AG08396 (cell line): Measurements from ENCODE around the gene VAV3.

Source experiments
- DNase-seq: peaks from one replicate; pipeline ENCODE4 v3.0.0; 2012; ENCODE audit warnings: low spot score, mixed read lengths

VAV3 gene

DNA sequence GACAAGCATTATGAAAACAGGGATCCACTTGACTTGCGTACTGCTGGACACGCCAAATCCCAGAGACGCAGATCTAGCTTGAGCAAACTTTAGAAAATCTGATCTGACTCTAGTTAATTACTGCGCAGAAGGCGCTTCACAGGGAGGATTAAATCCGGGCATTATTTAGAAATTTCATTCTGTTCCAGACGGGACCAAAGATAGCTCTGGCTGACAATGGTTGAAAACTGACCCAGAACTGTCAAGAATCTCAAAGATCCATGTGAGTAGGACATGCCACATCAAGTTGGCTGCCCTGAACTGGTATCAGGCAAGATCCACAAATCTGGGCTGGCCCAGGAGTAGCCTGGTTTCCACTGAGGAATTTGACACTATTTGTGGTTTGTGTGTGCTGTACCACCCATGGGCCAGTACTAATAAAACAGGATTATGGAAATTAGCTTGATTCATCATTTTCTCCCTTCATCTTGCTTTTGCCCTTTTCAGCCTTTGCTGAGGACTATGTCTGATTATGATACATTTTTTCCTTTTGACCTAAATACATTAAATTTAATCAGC is 171.0 kb downstream of the VAV3 start:
- no peak for DNase-seq

DNA sequence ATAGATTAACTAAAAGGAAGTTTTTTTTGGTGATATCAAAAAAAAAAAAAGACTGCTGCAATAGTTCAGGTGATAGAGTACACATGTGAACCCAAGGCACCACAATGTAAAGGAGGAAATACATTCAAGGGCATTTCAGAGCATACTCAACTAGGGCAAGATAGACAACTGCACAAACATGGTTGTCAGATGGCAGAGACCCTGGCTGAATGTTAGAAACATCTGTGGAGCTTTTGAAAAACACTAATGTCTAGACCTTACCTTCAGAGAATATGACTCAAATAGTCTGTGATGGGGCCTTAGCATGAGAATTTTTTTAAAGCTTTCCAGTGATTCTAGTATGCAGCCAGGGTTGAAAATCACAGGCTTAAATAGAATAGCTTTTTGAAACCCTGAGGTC is 173.6 kb downstream of the VAV3 start:
- no peak for DNase-seq

DNA sequence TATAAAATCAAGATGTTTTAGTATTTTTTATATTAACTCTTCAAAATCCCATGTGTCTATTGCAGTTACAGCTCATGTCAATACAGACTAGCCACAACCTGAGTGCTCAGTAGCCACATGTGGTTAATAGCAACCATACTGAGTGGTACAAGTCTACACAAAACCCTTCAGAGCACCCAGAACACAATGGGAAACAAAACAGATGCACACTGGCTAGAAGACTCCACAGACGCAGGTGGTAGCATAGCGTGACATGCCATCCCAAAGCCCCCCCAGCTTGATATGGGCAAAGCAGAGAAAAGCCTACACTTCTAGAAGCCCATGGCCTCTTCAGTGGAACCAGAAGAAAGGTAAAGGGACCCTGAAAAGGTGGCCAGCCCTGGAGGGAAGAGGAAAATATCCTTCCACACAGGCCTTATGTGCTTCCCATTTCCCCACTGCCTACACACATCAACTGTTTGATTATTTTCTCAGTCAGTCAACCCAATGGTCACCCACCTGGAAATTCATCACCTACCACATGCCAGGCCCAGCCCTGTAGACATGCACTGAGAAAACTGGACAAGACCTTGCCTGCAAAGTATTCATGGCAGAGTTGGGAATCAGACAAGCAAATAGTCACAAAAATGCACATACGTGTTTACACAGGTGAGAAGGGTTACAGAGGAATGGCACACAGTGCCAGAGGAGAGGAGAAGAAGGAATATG is 175.0 kb downstream of the VAV3 start:
- DNase-seq: no peak

DNA sequence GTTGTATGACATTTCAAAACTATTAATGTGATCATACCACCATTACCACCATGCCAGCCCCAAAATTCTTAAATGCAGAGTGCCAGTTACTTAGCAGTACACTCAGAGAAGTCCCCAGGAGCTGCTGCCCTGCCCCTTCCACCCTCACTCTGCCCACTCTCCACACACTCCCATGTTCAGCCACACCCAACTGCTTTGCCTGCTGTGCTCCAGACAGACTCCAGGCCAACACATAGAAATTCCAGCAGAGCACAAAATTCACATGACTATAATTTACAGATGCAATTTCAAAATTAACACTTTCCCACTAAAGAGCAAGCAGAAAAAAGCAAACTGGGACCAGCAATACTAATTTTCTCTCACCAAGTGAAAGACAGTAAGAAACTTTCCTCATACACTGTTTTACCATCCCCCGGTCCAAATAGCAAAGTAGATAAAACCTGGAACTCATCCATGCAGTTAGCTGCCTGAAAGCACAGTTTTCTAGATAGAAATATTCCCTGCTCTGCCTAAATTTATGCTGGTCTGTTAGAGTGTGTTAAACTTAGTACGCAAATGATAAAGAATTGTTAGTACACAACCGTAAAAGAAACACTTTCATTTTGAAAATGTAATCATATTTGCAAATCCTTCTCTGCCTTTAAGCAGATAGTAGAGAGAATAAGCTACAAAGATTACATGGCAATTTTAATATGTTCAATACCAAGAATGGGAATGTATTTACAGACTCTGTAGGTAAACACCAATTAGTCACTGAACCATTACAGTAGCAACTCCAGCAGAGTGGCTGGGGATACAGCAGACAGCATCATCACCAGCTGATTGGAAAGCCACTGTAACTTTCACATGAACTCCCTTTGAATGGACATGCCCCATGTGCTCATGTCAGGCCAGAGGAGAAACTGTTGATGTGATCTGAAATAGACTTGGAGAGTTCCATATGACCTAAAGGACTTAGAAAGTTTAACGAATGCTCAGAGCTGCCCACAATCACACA is 176.5 kb downstream of the VAV3 start:
- no peak for DNase-seq

DNA sequence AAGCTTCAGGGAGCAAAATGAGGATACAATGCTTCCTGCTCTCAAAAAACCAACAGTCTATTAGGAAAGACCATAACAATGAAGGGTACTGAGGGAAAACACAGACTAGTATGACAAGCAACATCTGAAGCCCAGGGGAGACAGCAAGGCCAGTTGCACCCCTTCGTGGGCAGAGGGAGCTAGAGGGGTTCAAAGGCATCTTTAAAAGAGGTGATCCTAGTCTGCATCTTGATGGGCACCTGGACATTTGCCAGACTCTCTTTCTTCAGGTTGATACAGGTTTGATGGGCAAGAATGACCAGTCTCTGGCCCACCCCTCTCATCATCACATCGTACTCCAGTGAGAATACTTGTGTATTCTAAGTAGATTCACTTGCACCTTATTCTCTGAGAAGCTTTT is 177.7 kb downstream of the VAV3 start:
- no peak for DNase-seq

DNA sequence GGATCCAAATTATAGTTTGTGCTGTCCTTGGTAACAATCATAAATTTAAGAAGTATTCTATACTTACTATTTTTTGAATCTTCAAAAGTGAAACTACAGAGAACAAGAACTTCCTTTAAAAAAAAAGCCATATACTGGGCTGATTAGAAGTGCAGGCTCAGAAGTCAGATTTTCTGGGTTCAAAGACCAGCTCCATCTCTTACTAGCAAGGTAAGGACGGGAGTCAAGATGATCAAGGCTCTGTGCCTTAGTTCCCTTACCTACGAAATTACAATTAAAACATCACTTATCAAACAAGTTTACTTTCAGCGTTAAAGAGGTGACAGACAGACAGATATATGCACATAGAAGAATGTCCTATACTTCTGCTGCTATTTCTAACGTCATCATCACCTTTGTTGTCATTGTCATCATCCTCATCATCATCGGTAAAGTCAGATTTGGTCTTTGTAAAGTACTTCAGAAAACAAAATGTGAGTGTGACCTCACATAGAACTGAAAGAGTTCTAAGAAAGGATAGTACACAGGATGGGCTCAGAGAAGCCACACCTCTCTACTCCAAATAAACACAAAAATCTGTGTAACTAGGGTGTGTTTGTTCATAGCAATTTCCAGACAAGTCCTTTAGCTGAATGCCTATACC is 178.7 kb downstream of the VAV3 start:
- no peak for DNase-seq

DNA sequence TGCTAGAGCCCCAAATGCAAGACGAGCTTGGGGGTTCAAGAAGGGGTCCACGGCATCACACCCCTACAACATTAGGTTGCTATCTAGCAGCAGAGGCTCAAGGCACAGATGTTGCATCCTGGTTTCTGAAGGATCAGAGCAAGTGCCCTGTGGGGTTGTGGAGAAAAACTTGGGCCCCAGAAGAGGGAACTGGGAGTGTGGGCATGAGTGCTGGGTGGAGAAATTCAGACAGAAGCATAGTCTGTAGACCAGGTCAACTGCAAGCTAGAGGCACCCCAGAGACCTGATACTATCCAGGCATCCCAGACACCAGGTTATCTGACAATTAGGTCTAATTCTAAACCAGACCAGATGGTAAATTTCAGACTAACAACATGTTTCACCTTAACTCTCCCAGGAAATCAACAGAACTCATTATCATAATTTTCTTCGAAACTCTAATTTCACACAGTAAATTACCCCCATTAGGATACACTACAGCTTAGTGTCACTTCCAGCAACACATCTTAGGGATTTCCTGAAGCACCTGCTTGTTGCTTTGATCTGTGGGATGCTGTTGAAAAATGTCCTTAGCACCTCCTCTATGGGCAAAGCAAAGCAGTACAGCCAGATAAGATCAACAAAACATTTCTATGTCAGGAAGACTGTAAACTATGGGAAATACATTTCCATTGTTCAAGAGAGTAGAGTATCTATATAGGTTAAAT is 179.3 kb downstream of the VAV3 start:
- no peak for DNase-seq

DNA sequence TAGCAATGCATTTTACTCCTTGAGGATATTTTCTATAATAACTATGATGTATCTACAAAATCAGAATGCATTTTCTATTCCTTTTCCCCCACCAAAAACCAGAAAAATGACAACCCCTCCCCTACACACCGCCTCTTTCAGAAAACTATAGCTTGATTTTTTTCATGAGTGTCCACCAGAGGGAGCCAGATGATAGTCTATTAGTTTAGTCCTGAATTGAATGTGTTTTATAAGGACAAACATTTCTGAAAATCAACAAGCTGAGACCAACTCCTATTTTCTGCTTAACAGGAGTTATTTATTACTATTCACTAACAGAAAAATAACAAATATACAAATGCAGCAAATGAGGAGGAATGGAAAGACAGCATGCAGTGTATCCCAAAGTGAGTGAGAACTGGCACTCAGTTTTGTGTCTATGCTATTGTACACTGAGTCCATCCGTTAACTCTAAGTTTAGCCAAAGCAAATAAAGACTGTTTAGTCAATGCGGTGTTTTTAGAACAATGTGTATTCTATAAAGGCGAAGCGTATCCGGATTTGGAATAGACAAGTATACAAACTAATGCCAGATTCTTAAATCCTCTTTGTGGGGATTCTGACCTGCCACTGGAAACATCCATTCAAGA is 182.6 kb downstream of the VAV3 start:
- peak; percentile 20 for DNase-seq

DNA sequence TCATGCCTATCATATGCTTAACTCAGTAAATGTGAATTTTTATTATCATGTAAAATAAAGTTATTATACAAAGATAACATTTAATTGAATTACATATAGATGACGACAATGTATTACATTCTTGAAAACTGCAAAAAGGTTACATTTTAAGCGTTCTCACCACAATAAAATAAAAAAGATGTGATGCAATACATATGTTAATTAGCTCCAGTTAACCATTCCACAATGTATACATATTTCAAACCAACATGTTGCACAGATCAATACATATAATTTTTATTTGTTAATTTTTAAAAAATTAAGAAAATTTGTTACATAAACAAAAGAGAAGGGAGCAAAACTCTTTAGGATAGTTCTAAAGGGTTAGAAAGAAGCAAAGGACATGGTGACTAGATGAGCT is 183.7 kb downstream of the VAV3 start:
- DNase-seq: no peak

DNA sequence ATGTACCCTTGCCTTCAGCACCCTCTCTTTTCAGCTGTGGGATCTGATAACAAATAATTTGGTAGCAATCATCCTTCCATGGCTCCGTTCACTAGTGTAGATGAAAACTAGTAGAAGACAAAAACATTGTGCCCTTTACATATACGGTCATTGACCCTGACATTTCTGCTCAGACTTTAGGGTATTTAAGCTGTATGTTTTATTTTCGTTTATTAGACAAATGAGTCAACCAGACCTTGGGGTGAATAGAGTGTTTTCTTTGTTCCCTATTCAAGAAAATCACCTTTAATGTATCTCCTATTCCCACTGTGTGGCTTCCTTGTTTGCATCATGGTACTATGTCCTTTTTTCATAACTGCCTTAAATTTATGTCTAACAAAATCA is 187.3 kb downstream of the VAV3 start:
- DNase-seq: no peak

DNA sequence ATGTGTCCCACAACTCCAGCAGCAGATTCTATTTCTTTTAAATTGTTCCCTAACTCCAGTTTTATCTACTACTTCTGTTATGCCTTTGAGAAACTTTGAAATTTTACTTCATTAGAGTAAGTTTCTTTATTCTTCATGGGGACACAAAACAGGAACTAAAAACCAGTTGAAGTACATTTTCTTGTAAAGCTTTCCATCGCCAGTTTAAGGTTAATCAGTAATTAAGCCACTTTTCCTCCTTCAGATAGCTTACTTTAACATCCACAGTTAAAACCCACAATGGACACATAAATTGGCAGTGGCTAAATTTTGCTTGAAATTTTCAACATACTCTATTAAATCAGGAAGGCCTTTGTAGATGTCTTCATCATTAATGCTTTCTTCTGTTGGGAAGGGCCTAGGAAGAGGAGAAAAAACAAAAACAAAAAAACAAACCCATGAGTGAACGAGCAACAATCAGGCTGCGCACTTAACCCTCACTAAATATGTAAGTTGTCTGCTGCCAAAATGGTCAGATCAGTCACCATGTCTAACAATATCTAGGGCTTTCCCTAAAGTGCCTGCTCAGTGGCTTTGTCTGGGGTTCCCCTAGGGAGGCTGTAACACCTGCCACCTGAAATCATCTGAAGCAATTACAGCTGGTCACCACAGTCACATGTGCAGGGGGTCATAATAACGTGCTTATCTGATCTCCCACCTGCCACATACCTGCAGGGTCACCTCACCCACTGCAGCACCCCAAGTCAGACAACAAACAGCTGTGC is 187.9 kb downstream of the VAV3 start:
- no peak for DNase-seq

DNA sequence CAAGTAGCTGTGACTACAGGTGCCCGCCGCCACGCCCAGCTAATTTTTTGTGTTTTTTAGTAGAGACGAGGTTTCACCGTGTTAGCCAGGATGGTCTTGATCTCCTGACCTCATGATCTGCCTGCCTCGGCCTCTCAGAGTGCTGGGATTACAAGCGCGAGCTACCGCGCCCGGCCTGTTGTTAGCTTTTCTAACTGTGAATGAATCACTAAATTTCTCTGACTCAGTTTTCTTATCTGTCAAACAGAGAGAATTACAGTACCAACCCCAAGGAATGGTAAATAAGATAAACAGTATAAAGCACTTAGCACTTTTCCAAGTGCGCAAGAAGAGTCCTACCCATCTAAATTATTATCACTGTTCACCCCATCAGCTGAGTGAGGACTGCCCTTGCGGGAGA is 193.6 kb downstream of the VAV3 start:
- DNase-seq: no peak

DNA sequence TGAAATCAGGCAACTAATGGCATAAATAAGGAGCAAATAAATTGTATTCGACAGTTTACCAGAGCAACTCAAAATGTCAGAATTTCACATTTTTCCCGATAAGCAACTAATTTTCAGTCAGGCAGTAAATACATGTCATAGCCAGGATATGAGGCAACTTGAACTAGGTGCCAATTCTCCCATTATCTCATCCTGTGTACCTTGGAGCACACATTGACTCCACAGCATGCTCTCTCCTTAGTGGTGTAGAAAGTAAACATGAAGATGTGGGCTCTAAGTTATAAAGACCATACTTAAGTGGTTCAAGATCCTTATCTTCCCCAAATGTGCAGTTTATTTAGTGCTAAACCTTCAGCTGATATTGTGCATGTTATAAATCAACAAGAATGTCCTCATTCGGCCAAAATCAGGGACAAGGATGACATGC is 197.8 kb downstream of the VAV3 start:
- DNase-seq: no peak

DNA sequence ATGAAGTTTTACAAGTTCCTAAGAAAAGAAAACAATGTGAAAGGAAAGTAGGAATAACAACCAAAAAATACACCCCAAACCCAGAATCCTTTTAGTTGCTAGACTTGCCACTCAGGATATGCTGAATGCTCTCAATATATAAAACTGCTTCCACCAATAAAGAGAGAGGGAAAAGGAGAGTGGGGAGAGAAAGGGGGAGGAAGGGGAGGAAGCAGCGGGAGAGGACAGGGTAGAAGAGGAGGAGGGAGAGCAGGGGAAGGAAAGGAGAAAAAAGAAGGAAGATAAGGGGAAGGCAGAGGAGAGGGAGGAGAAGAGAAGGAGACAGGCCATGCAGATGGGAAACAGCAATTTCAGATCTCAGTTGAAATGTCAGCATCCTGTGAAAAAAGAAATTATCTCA is 198.4 kb downstream of the VAV3 start:
- no peak for DNase-seq

DNA sequence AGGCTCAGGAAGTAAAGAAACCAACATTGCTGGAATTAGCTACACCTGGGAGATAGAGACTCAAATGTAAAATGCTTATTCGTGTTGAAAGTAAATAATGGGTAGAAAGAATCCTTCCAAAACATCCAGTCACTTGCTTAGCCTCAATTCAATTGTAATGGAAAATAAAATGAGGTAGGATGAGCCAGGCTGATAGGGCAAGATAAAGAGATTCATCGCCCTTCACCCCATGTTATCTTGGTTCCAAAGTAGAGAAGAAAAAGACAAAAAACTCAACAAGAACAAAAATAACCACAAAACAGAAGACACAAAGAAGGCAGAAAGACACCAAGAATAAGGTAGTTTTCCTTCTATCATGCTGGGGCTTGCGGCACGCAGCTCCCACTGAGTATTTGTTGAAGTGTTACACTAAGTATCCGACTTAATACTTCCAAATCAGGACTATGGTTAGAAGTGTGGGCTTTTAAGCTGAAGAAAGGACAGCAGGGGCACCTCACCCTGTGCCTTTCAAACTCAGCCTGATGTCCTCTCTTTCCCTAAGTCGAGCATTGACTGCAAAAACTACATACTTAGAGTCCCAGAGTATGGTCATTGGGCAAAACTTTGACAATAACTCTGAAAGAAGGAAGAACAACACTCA is 202.1 kb downstream of the VAV3 start:
- DNase-seq: no peak

DNA sequence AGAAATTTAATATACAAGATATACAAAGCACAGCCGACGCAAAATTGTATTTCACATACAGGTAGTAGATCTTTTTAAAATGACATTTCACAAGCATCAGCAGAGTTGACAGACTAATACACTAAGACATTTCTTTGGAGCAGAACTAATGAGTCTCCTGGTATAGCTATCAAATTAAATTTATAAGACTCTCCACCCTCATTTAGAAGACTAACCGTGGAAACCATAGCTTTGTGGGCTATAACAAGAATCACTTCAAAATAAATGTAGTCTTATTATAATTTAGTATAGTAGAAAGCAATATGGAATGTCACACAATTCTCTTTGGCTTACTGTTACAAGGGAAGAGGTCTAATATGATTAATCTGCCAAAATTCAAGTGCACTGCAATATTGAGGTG is 204.9 kb downstream of the VAV3 start:
- DNase-seq: no peak

DNA sequence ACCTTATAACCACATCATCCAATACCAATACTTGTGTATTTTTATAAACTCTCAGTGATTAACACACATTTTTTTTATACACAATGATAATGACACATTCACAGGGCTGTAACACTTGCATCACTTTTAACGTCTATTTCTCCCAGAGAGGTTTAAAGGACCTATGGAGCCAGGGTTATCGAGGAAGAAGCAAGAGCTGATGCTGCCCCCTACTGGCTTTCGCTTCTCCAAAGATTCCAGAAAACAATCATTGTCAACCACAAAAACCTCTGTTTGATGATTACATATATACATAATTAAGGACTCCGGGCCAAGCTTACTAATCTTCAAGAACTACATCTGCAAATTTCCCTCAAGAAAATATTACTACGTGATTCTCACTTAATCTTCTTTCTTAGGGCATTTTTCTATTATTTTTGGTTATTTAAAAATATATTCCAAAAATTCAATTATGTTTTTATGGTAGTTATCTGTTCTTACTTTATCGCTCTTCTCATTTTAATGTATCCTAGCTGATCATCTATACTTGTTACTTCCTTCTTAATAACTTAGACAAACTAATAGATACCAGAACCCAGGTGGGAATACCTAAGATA is 214.5 kb downstream of the VAV3 start:
- peak; percentile 35 for DNase-seq

DNA sequence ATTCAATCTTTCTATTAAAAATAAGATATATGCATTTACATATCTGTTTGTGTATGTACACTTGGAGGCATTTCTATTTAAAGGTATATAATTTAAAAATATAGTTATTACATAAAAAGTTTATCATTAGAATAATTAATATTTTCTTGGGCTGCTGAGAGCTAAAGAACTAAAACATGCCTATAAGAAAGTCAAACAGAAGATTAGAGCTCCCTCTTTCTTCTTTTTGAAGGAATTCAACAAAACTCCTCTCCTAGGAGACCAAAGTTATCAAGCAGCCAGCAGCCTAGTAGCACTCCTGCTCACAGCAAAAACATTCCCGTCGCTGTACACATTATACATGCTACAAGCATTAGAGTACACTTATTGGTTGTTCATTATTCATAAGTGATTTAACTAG is 216.4 kb downstream of the VAV3 start:
- DNase-seq: no peak

DNA sequence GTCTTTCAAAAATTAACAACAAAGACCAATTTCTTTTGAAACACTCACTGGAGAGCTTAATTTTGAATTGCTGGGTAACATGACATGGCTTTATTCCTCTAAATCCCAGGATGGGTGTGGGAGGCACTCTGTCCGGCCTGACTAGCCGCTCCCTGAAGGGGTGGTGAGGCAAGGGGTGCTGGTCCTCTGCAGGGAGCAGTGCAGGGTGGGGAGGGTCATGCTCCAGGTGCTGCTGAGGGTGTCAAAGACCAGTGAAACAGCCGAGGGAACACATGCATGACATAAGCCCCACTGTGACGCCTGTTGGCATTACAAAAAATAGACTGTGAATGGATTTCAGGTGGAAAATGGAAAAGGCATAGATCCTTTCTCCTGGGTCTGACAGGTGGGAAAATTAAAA is 223.7 kb downstream of the VAV3 start:
- DNase-seq: no peak

DNA sequence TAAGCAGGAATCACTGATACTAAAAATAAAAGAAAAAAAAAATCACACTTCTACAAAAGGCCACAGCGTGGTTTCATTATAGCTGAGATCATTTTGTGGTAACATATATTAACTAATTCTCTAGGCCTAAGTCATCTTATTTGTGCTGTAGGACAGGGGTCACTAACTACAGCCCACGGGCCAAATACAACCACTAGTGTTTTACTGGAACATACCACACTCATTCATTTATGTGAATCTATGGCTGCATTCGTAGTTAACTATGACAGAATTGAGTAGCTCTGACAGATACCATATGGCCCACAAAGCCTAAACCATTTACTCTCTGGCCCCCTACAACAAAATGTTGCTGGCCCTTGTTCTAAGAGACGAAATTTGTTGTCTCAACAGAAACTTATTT is 224.4 kb downstream of the VAV3 start:
- no peak for DNase-seq
